GM21515 (cell line): ENCODE results near the gene KRTAP1-5.
"Not testable (repeated sequence)": the region's sequence is repeated elsewhere in the genome, so short reads cannot be mapped to it uniquely, and the experiment has no call there.

Source experiments
- ATAC-seq: cut with Tn5 transposase; IDR thresholded peaks from one replicate; pipeline ENCODE4 v1.9.1; 2021; ENCODE audit not compliant: unreplicated experiment

The KRTAP1-5 gene

GRCh38 chr17:41049110-41049509 lies 22.1 kb upstream of the KRTAP1-5 start:
- ATAC-seq, result no peak

- ATAC-seq, result no peak
Measured at GRCh38 chr17:41048441-41048840, 21.4 kb upstream of the KRTAP1-5 start.

GRCh38 chr17:41046735-41047465 lies 19.9 kb upstream of the KRTAP1-5 start, which contains the start of gene KRTAP2-1:
KRTAP2-1 (minus strand) TSS chr17:41047316; CDS start chr17:41047267, 49 bp downstream.
- ATAC-seq, result not testable (repeated sequence)

- ATAC-seq, result no peak
Measured at GRCh38 chr17:41042953-41043352, 15.9 kb upstream of the KRTAP1-5 start.

- ATAC-seq, result not testable (repeated sequence)
Measured at GRCh38 chr17:41040783-41041571, 14.0 kb upstream of the KRTAP1-5 start, which contains the start of gene KRTAP1-1. KRTAP1-1 (minus strand) TSS chr17:41041450; CDS start chr17:41041397, 53 bp downstream.

- no peak for ATAC-seq
Measured at GRCh38 chr17:41037853-41038350, 10.9 kb upstream of the KRTAP1-5 start.

- ATAC-seq, result not testable (repeated sequence)
Measured at GRCh38 chr17:41034346-41034935, 7.4 kb upstream of the KRTAP1-5 start, which contains the start of gene KRTAP1-3. KRTAP1-3 (minus strand) TSS chr17:41034874; CDS start chr17:41034821, 53 bp downstream.

- ATAC-seq, result no peak
Measured at GRCh38 chr17:41029633-41030245, 2.7 kb upstream of the KRTAP1-5 start, which contains the start of gene KRTAP1-4. KRTAP1-4 (minus strand) TSS chr17:41030195; CDS start chr17:41030078, 117 bp downstream.

GRCh38 chr17:41024697-41025096 lies 2.3 kb downstream of the KRTAP1-5 start:
- ATAC-seq, result no peak

- ATAC-seq, result no peak
Measured at GRCh38 chr17:41020336-41020735, 6.7 kb downstream of the KRTAP1-5 start.

- ATAC-seq, result no peak
Measured at GRCh38 chr17:41019415-41019814, 7.6 kb downstream of the KRTAP1-5 start.

GRCh38 chr17:41018541-41018940 lies 8.5 kb downstream of the KRTAP1-5 start:
- no peak for ATAC-seq

- no peak for ATAC-seq
Measured at GRCh38 chr17:41016578-41017215, 10.3 kb downstream of the KRTAP1-5 start.

GRCh38 chr17:41015454-41015853 lies 11.6 kb downstream of the KRTAP1-5 start:
- no peak for ATAC-seq

- ATAC-seq, result no peak
Measured at GRCh38 chr17:41013606-41014005, 13.4 kb downstream of the KRTAP1-5 start.

GRCh38 chr17:41013181-41013580 lies 13.8 kb downstream of the KRTAP1-5 start:
- ATAC-seq, result no peak

- no peak for ATAC-seq
Measured at GRCh38 chr17:41012326-41013120, 14.5 kb downstream of the KRTAP1-5 start.

- ATAC-seq, result no peak
Measured at GRCh38 chr17:41010441-41010840, 16.6 kb downstream of the KRTAP1-5 start.

- no peak for ATAC-seq
Measured at GRCh38 chr17:41009936-41010335, 17.1 kb downstream of the KRTAP1-5 start.
